SK-N-SH treated with all-trans-retinoic acid at 6 μM for 48 hours (cell line): ENCODE results near the gene DHRS7B.

Experiments used
- ATAC-seq: fragments of 200-7000 bp; cut with Tn5 transposase; 3 replicates; pipeline ENCODE4 v1.9.1; 2020; ENCODE audit warnings: mild to moderate bottlenecking, moderate library complexity
- ARNTL ChIP-seq: fragments of 450-650 bp; formaldehyde crosslinking; IDR thresholded peaks from 2 replicates; pipeline ENCODE4 v1.5.0; 2020; ENCODE audit warnings: low read depth, mild to moderate bottlenecking, moderate library complexity, borderline replicate concordance
- BACH2 ChIP-seq: fragments of 250-450 bp; sonication (Bioruptor Pico); IDR thresholded peaks from 2 replicates; pipeline ENCODE4 v1.9.0; 2021; ENCODE audit warnings: mild to moderate bottlenecking, borderline replicate concordance
- CSDC2 ChIP-seq: fragments of 250-450 bp; sonication (Bioruptor Pico); IDR thresholded peaks from 2 replicates; pipeline ENCODE4 v1.5.0; 2020; ENCODE audit warnings: mild to moderate bottlenecking, moderate library complexity
- CSRNP3 ChIP-seq: fragments of 250-450 bp; sonication (Bioruptor Pico); IDR thresholded peaks from 2 replicates; pipeline ENCODE4 v1.5.1; 2021; ENCODE audit warnings: mild to moderate bottlenecking, moderate library complexity
- ESRRG ChIP-seq: fragments of 250-450 bp; sonication (Bioruptor Pico); IDR thresholded peaks from 2 replicates; pipeline ENCODE4 v1.6.1; 2021; ENCODE audit warnings: mild to moderate bottlenecking
- GLIS3 ChIP-seq: fragments of 250-450 bp; sonication (Bioruptor Pico); IDR thresholded peaks from 2 replicates; pipeline ENCODE4 v1.5.0; 2020; ENCODE audit warnings: mild to moderate bottlenecking, moderate library complexity
- ISL1 ChIP-seq: fragments of 250-450 bp; sonication (Bioruptor Pico); IDR thresholded peaks from 2 replicates; pipeline ENCODE4 v2.1.2; 2022; ENCODE audit warnings: mild to moderate bottlenecking, moderate library complexity
- PPARA ChIP-seq: fragments of 250-450 bp; sonication (Bioruptor Pico); IDR thresholded peaks from 2 replicates; pipeline ENCODE4 v1.5.0; 2020; ENCODE audit warnings: mild to moderate bottlenecking, borderline replicate concordance
- SNAI2 ChIP-seq: fragments of 250-450 bp; sonication (Bioruptor Pico); IDR thresholded peaks from 2 replicates; pipeline ENCODE4 v1.5.0; 2020; ENCODE audit warnings: mild to moderate bottlenecking, moderate library complexity
- ZC3H10 ChIP-seq: fragments of 250-450 bp; sonication (Bioruptor Pico); IDR thresholded peaks from 2 replicates; pipeline ENCODE4 v1.5.1; 2021; ENCODE audit warnings: mild to moderate bottlenecking, moderate library complexity
- ZFP3 ChIP-seq: fragments of 250-450 bp; sonication (Bioruptor Pico); IDR thresholded peaks from 2 replicates; pipeline ENCODE4 v1.5.0; 2020; ENCODE audit warnings: mild to moderate bottlenecking, moderate library complexity
- ZFP30 ChIP-seq: fragments of 450-650 bp; formaldehyde crosslinking; IDR thresholded peaks from 2 replicates; pipeline ENCODE4 v1.5.0; 2022; ENCODE audit warnings: mild to moderate bottlenecking, moderate library complexity
- ZNF565 ChIP-seq: fragments of 450-650 bp; formaldehyde crosslinking; conservative IDR thresholded peaks from 2 replicates; pipeline ENCODE4 v1.5.0; 2020; ENCODE audit warnings: low read depth, mild to moderate bottlenecking, moderate library complexity
- ZNF70 ChIP-seq: fragments of 450-650 bp; formaldehyde crosslinking; IDR thresholded peaks from 2 replicates; pipeline ENCODE4 v1.5.0; 2020; ENCODE audit warnings: mild to moderate bottlenecking, moderate library complexity
- ZNF8 ChIP-seq: fragments of 450-650 bp; formaldehyde crosslinking; IDR thresholded peaks from 2 replicates; pipeline ENCODE4 v1.5.0; 2020; ENCODE audit warnings: mild to moderate bottlenecking, moderate library complexity
- TF ChIP-seq, protein P1 (sequence below): fragments of 250-450 bp; sonication (Bioruptor Pico); IDR thresholded peaks from 2 replicates; pipeline ENCODE4 v1.5.1; 2020; ENCODE audit warnings: low read depth, mild to moderate bottlenecking, moderate library complexity
- TF ChIP-seq, protein P2 (sequence below): fragments of 250-450 bp; sonication (Bioruptor Pico); IDR thresholded peaks from 2 replicates; pipeline ENCODE4 v1.8.0; 2021; ENCODE audit warnings: low read depth, mild to moderate bottlenecking, moderate library complexity, borderline replicate concordance

Gene DHRS7B, protein sequence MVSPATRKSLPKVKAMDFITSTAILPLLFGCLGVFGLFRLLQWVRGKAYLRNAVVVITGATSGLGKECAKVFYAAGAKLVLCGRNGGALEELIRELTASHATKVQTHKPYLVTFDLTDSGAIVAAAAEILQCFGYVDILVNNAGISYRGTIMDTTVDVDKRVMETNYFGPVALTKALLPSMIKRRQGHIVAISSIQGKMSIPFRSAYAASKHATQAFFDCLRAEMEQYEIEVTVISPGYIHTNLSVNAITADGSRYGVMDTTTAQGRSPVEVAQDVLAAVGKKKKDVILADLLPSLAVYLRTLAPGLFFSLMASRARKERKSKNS

DNA sequence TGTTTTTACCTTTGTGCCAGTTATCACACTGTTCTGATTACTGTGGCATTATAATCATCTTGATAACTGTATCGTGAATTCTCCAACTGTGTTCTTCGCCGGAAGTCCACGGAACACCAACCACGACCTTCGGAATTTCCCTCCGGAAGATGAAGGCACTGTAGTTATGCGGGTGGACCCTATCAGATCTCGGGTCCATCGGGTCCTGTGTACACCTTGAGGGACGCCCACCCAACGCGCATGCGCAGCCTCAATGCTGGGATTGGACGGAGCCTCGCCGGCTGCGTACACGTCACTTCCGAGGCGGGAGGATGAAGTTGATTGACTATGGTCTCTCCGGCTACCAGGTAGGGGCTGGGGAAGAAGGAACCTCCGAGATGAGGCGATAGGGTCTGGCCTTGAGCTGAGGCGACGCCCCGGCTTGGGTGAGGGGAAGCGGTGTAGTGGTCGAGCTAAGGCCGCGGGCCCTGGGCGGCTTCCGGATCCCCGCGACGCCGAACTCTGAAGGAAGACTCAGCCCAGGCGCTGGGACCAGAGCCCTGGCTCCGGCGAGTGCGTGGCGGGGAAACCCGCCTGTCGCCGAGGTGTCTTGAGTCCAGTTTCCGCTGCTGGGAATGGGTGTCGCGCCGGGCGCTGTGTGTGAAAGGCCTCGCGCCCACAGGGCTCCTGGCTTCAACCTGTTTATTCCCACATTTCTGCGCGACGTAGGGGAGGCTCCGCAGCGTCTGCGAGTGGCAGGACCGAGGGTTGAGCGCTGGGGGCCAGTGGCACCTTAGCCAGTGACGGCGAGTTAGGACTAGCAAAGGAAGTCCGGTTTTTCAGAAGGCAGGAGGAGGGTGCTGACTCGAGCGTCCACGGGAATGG is at the start of gene DHRS7B:
DHRS7B (plus strand) TSS at position 320 of the 864 bp plus-strand sequence; CDS start at position 328, 8 bp downstream.
- ATAC-seq = peak; percentile 96
- no peak for TF ChIP-seq ZNF70 (CRISPR knock-in tag)
- 0 out of 2 replicates have a peak, but pooled peaks have one; percentile 18 for TF ChIP-seq ZFP3 (CRISPR knock-in tag)

DNA sequence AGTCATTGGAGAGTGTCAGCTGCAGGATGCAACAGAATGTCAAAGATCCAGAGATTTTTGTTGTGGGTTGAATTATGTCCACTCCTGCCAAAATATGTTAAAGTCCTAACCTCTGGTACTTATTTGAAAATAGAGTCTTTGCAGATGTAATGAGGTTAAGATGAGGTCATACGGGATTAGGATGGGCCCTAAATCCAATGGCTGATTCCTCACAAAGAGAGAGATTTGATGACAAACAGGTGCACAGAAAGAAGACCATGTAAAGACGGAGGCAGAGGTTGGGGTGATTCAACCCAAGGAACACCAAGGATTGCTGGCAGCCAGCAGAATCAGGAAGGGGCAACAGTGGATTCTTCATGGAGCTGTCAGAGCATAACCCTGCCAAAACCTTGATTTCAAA is 49.5 kb upstream of the DHRS7B start:
- no peak for ATAC-seq
- TF ChIP-seq, protein P1, sequence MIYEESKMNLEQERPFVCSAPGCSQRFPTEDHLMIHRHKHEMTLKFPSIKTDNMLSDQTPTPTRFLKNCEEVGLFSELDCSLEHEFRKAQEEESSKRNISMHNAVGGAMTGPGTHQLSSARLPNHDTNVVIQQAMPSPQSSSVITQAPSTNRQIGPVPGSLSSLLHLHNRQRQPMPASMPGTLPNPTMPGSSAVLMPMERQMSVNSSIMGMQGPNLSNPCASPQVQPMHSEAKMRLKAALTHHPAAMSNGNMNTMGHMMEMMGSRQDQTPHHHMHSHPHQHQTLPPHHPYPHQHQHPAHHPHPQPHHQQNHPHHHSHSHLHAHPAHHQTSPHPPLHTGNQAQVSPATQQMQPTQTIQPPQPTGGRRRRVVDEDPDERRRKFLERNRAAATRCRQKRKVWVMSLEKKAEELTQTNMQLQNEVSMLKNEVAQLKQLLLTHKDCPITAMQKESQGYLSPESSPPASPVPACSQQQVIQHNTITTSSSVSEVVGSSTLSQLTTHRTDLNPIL (CRISPR knock-in tag) = no peak
- TF ChIP-seq SNAI2 (CRISPR knock-in tag) (no peak), ISL1 (CRISPR knock-in tag) (no peak), ZNF565 (CRISPR knock-in tag) (no peak), BACH2 (CRISPR knock-in tag) (no peak), ZNF8 (CRISPR knock-in tag) (no peak), CSRNP3 (CRISPR knock-in tag) (no peak), ESRRG (CRISPR knock-in tag) (no peak), PPARA (CRISPR knock-in tag) (no peak), GLIS3 (CRISPR knock-in tag) (no peak)
- TF ChIP-seq, protein P2, sequence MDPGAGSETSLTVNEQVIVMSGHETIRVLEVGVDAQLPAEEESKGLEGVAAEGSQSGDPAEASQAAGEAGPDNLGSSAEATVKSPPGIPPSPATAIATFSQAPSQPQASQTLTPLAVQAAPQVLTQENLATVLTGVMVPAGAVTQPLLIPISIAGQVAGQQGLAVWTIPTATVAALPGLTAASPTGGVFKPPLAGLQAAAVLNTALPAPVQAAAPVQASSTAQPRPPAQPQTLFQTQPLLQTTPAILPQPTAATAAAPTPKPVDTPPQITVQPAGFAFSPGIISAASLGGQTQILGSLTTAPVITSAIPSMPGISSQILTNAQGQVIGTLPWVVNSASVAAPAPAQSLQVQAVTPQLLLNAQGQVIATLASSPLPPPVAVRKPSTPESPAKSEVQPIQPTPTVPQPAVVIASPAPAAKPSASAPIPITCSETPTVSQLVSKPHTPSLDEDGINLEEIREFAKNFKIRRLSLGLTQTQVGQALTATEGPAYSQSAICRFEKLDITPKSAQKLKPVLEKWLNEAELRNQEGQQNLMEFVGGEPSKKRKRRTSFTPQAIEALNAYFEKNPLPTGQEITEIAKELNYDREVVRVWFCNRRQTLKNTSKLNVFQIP = no peak

DNA sequence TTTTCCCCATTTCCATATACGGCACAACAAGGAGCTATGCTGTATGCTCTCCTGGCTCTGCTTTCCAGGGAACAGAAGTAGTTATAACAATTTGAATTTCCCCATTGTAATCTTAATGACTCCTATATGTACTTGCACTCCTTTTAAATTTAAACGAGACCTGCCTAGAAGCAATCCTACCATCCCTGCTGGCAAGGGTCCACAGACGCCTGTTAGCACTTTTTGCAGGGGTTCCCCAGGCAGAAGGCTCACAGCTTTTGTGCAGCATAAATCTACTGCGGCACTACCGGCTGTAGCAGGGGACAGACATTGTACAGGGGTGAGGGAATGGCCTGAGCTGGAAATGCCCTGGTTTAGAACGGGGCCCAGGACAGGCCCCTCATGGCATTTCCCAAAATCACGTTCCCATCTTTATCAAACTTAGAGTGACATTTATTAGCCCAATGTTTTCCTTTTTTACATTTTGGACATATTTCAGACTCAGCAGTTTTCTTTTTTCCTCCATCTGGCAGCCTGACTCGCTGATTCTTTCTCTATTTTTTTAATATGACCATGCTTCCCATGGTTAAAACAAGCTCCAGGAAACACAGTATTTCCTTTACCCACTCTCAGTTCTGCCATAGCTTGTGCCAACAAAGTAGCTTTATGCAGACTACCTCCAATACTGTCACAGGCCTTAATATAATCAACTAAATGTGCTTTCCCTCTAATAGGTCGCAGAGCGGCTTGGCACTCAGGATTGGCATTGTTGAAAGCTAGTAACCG is 48.6 kb upstream of the DHRS7B start:
- ATAC-seq = no peak
- TF ChIP-seq ARNTL (CRISPR knock-in tag) (no peak), ZNF565 (CRISPR knock-in tag) (no peak), ESRRG (CRISPR knock-in tag) (no peak), CSDC2 (CRISPR knock-in tag) (no peak), ZNF70 (CRISPR knock-in tag) (no peak), BACH2 (CRISPR knock-in tag) (no peak), ZC3H10 (CRISPR knock-in tag) (no peak), ZFP3 (CRISPR knock-in tag) (no peak), ZFP30 (no peak), PPARA (CRISPR knock-in tag) (no peak), ISL1 (CRISPR knock-in tag) (no peak), ZNF8 (CRISPR knock-in tag) (no peak), SNAI2 (CRISPR knock-in tag) (no peak), CSRNP3 (CRISPR knock-in tag) (no peak)
- TF ChIP-seq, protein P1 (CRISPR knock-in tag) = no peak
- TF ChIP-seq, protein P2 = no peak
